GM23338 (cell line): Measurements from ENCODE around the gene SIDT1. TPM values are rescaled to one million over a fixed set of nuclear protein-coding genes. Genes with fewer than 3 reads are reported as not detected.

Source experiments
- ATAC-seq: fragments of 200-7000 bp; cut with Tn5 transposase; 3 replicates; pipeline ENCODE4 v1.9.1; 2020
- DNase-seq: peaks from one replicate; pipeline ENCODE4 v3.0.0-alpha.2; 2015; ENCODE audit warnings: low spot score
- H2AFZ ChIP-seq: fragments of 200-600 bp; sonication (generic); 2 replicates; pipeline ENCODE4 v1.8.0; 2016; ENCODE audit warnings: antibody characterized with exemption, mild to moderate bottlenecking, moderate library complexity
- H3F3A ChIP-seq: fragments of 200-600 bp; sonication (generic); replicated peaks from 2 replicates; pipeline ENCODE4 v1.8.0; 2017; ENCODE audit warnings: antibody characterized with exemption, mixed run types, low read depth
- H3K27ac ChIP-seq: fragments of 200-600 bp; sonication (generic); 2 replicates; pipeline ENCODE4 v1.6.1; 2016; ENCODE audit warnings: low read depth
- H3K27me3 ChIP-seq: fragments of 200-600 bp; sonication (generic); 2 replicates; pipeline ENCODE4 v1.8.0; 2016; ENCODE audit warnings: mild to moderate bottlenecking, mixed run types, moderate library complexity; ENCODE audit not compliant: insufficient read depth
- H3K36me3 ChIP-seq: fragments of 200-600 bp; sonication (generic); 2 replicates; pipeline ENCODE4 v1.8.0; 2016; ENCODE audit warnings: mild to moderate bottlenecking; ENCODE audit not compliant: insufficient read depth
- H3K4me1 ChIP-seq: fragments of 200-600 bp; sonication (generic); 2 replicates; pipeline ENCODE4 v1.8.0; 2016; ENCODE audit warnings: mild to moderate bottlenecking, moderate library complexity; ENCODE audit not compliant: insufficient read depth
- H3K4me2 ChIP-seq: fragments of 200-600 bp; sonication (generic); 2 replicates; pipeline ENCODE4 v1.7.1; 2017; ENCODE audit warnings: mixed run types
- H3K4me3 ChIP-seq: fragments of 200-600 bp; sonication (generic); 2 replicates; pipeline ENCODE4 v1.6.1; 2016; ENCODE audit warnings: mixed run types
- H3K79me2 ChIP-seq: fragments of 200-600 bp; sonication (generic); replicated peaks from 2 replicates; pipeline ENCODE4 v1.8.0; 2017; ENCODE audit warnings: mild to moderate bottlenecking; ENCODE audit not compliant: insufficient read depth
- H3K9me2 ChIP-seq: fragments of 200-600 bp; sonication (generic); 2 replicates; pipeline ENCODE4 v1.8.0; 2017; ENCODE audit not compliant: insufficient read depth
- H4K20me1 ChIP-seq: fragments of 200-600 bp; sonication (generic); replicated peaks from 2 replicates; pipeline ENCODE4 v1.8.0; 2017; ENCODE audit warnings: mild to moderate bottlenecking; ENCODE audit not compliant: insufficient read depth
- H3K27ac Mint-ChIP-seq: 2 replicates; pipeline ENCODE4 v1.8.0; 2020; ENCODE audit warnings: inconsistent platforms, mild to moderate bottlenecking, moderate library complexity, mixed read lengths
- H3K27me3 Mint-ChIP-seq: 3 replicates; pipeline ENCODE4 v1.8.0; 2022; ENCODE audit warnings: low read depth, mild to moderate bottlenecking, moderate library complexity, mixed read lengths, inconsistent platforms; ENCODE audit not compliant: insufficient read depth, poor library complexity
- H3K36me3 Mint-ChIP-seq: 3 replicates; pipeline ENCODE4 v1.8.0; 2021; ENCODE audit warnings: low read depth, mild to moderate bottlenecking, inconsistent platforms, moderate library complexity, mixed read lengths
- H3K4me1 Mint-ChIP-seq: 3 replicates; pipeline ENCODE4 v1.8.0; 2020; ENCODE audit warnings: mild to moderate bottlenecking, inconsistent platforms, mixed read lengths
- H3K4me3 Mint-ChIP-seq: 3 replicates; pipeline ENCODE4 v1.8.0; 2021; ENCODE audit warnings: moderate library complexity, mild to moderate bottlenecking, inconsistent platforms, mixed read lengths
- H3K9me3 Mint-ChIP-seq: 3 replicates; pipeline ENCODE4 v1.8.0; 2020; ENCODE audit warnings: moderate library complexity, mild to moderate bottlenecking, inconsistent platforms, mixed read lengths
- EZH2 ChIP-seq: fragments of 200-600 bp; sonication (generic); IDR thresholded peaks from one replicate; pipeline ENCODE4 v1.8.0; 2017; ENCODE audit warnings: antibody characterized with exemption, mild to moderate bottlenecking, low read depth; ENCODE audit not compliant: unreplicated experiment
- EZH2phosphoT487 ChIP-seq: fragments of 200-600 bp; sonication (generic); IDR thresholded peaks from one replicate; pipeline ENCODE4 v1.8.1; 2018; ENCODE audit warnings: antibody characterized with exemption; ENCODE audit not compliant: unreplicated experiment
- JUNB ChIP-seq: IDR thresholded peaks from one replicate; pipeline ENCODE4 v1.6.1; 2016; ENCODE audit warnings: antibody characterized with exemption; ENCODE audit not compliant: unreplicated experiment
- NANOG ChIP-seq: IDR thresholded peaks from 2 replicates; pipeline ENCODE4 v1.6.1; 2016; ENCODE audit warnings: antibody characterized with exemption, borderline replicate concordance
- POLR2AphosphoS5 ChIP-seq: IDR thresholded peaks from 2 replicates; pipeline ENCODE4 v1.6.1; 2016; ENCODE audit warnings: antibody characterized with exemption, low read depth
- REST ChIP-seq: IDR thresholded peaks from one replicate; pipeline ENCODE4 v1.6.1; 2018; ENCODE audit warnings: antibody characterized with exemption; ENCODE audit not compliant: unreplicated experiment
- STAT1 ChIP-seq: IDR thresholded peaks from one replicate; pipeline ENCODE4 v1.6.1; 2016; ENCODE audit warnings: antibody characterized with exemption; ENCODE audit not compliant: unreplicated experiment
- ZNF114 ChIP-seq: fragments of 250-450 bp; sonication (Bioruptor Pico); IDR thresholded peaks from 2 replicates; pipeline ENCODE4 v1.5.0; 2020; ENCODE audit warnings: mild to moderate bottlenecking, moderate library complexity
- ZNF331 ChIP-seq: fragments of 250-450 bp; sonication (Bioruptor Pico); IDR thresholded peaks from 2 replicates; pipeline ENCODE4 v1.5.0; 2020; ENCODE audit warnings: low read depth, mild to moderate bottlenecking, moderate library complexity
- polyA plus RNA-seq: library from polyadenylated mRNA; unstranded; fragments of >200 nt; fragmentation: Nextera tagmentation; extraction: Ambion mirVana; gene quantifications from 2 replicates; pipeline ENCODE4 v1.2.1, GENCODE V29; 2016
- total RNA-seq: library from RNA; depleted of rRNA; stranded (reverse); fragments of >200 nt; shearing (Covaris generic); gene quantifications from 2 replicates; pipeline ENCODE4 v1.2.3, GENCODE V29; 2014
- TF ChIP-seq, protein P1 (sequence below), 2 experiments: fragments of 200-600 bp in 1 of 2; sonication (generic) in 1 of 2; conservative IDR thresholded peaks; 2 replicates each; pipeline versions ENCODE4 v1.5.1 to v1.6.1; 2016 to 2017; ENCODE audit warnings: antibody characterized with exemption in 2 of 2, low read depth in 2 of 2, mild to moderate bottlenecking in 2 of 2, moderate library complexity in 1 of 2
- TF ChIP-seq, protein P2 (sequence below): IDR thresholded peaks from 2 replicates; pipeline ENCODE4 v1.6.1; 2016; ENCODE audit warnings: antibody characterized with exemption

The SIDT1 gene
- total and polyA plus RNA-seq, 2 experiments from 2014 or later = 0.10 TPM; not detected in 1

GRCh38 chr3:113663324-113663750 is 131.0 kb downstream of the SIDT1 start (continued):
- TF ChIP-seq REST (no peak), EZH2 (no peak), ZNF114 (CRISPR knock-in tag) (no peak), NANOG (no peak), JUNB (no peak), POLR2AphosphoS5 (no peak)
- TF ChIP-seq, protein P1, sequence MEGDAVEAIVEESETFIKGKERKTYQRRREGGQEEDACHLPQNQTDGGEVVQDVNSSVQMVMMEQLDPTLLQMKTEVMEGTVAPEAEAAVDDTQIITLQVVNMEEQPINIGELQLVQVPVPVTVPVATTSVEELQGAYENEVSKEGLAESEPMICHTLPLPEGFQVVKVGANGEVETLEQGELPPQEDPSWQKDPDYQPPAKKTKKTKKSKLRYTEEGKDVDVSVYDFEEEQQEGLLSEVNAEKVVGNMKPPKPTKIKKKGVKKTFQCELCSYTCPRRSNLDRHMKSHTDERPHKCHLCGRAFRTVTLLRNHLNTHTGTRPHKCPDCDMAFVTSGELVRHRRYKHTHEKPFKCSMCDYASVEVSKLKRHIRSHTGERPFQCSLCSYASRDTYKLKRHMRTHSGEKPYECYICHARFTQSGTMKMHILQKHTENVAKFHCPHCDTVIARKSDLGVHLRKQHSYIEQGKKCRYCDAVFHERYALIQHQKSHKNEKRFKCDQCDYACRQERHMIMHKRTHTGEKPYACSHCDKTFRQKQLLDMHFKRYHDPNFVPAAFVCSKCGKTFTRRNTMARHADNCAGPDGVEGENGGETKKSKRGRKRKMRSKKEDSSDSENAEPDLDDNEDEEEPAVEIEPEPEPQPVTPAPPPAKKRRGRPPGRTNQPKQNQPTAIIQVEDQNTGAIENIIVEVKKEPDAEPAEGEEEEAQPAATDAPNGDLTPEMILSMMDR (conservative IDR thresholded peaks at IDR 0.05; ENCODE audit: low read depth in 2 of 2) = no peak
- TF ChIP-seq, protein P2, sequence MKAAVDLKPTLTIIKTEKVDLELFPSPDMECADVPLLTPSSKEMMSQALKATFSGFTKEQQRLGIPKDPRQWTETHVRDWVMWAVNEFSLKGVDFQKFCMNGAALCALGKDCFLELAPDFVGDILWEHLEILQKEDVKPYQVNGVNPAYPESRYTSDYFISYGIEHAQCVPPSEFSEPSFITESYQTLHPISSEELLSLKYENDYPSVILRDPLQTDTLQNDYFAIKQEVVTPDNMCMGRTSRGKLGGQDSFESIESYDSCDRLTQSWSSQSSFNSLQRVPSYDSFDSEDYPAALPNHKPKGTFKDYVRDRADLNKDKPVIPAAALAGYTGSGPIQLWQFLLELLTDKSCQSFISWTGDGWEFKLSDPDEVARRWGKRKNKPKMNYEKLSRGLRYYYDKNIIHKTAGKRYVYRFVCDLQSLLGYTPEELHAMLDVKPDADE = no peak

GRCh38 chr3:113663761-113664160 is 131.4 kb downstream of the SIDT1 start:
- H3K27me3 ChIP-seq = no peaks in the 10 kb centered on the region
- no peak overlapping the region for H3K4me3 Mint-ChIP-seq
- peaks cover 21% of the 10 kb centered on the region for H3K4me1 Mint-ChIP-seq
- H3K4me2 ChIP-seq = no peak overlapping the region
- H3K79me2 ChIP-seq = no peaks in the 10 kb centered on the region
- H3K9me2 ChIP-seq = no peaks in the 10 kb centered on the region
- no peak overlapping the region for H3K27ac ChIP-seq
- no peak overlapping the region for H2AFZ ChIP-seq
- peaks cover 11% of the 10 kb centered on the region; the same call in 2 of the 3 replicates for H3K36me3 Mint-ChIP-seq
- DNase-seq (no peak), ATAC-seq (no peak)
- no peak overlapping the region for H3K27ac Mint-ChIP-seq
- H3K36me3 ChIP-seq = no peaks in the 10 kb centered on the region; the same call in 1 of the 2 replicates
- H3K4me1 ChIP-seq = peaks cover 9% of the 10 kb centered on the region
- H3K9me3 Mint-ChIP-seq = no peaks in the 10 kb centered on the region
- H4K20me1 ChIP-seq = no peaks in the 10 kb centered on the region; the same call in 1 of the 2 replicates
- no peak overlapping the region for H3K4me3 ChIP-seq
- H3F3A ChIP-seq = no peaks in the 10 kb centered on the region
- H3K27me3 Mint-ChIP-seq = peaks cover 1% of the 10 kb centered on the region
- no peak for TF ChIP-seq STAT1
- TF ChIP-seq NANOG = no peak
- TF ChIP-seq ZNF114 (CRISPR knock-in tag) = no peak
- TF ChIP-seq, protein P1 (conservative IDR thresholded peaks at IDR 0.05; ENCODE audit: low read depth in 2 of 2) = no peak
- TF ChIP-seq EZH2phosphoT487 = no peak
- TF ChIP-seq REST = no peak
- TF ChIP-seq POLR2AphosphoS5 = no peak
- TF ChIP-seq, protein P2 = no peak
- TF ChIP-seq ZNF331 (CRISPR knock-in tag) = no peak
